ENCODE measurements around the gene WDR82. TPM values are rescaled to one million over a fixed set of nuclear protein-coding genes. Genes with fewer than 3 reads are reported as not detected.

Gene WDR82
- total and polyA plus RNA-seq, 2 experiments from 2014 or later, result 24.8 to 52.1 TPM

DNA sequence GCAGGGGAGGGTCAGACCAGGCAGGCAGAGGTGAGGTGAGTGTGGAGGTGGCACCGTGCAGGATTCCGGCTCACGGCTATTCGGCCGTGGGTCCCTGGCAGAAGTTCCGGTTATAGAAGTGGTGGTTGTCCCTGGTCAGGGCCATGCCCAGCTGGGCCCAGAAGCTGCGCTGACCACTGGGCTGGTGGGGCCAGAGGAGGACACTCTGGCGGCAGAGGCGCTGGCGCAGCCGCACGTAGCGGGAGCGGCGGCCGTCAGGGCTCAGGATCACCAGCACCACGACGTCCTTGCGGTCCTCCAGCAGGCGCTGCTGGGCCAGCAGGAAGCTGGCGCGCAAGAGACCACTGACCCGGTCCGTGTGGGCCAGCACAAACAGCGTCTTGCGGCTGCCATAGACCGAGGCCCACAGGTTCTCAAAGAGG lies 57.3 kb downstream of the WDR82 start:
- Histone ChIP-seq H3K4me2 (no peak overlapping the region), H3K4me1 (ENCODE audit: insufficient read depth) (peaks cover 17% of the 10 kb centered on the region), H3K79me2 (no peaks in the 10 kb centered on the region), H3K9me2 (replicated peaks; ENCODE audit: insufficient read depth) (no peaks in the 10 kb centered on the region), H3K27me3 (no peaks in the 10 kb centered on the region), H3K9me3 (ENCODE audit: low read depth) (no peaks in the 10 kb centered on the region), H3K36me3 (replicated peaks; ENCODE audit: insufficient read depth, low read depth) (no peaks in the 10 kb centered on the region), H3K4me3 (no peak overlapping the region), H3K27ac (no peak overlapping the region), H4K20me1 (ENCODE audit: insufficient read depth, poor library complexity, severe bottlenecking) (no peaks in the 10 kb centered on the region), H2AFZ (no peak overlapping the region)
- DNase-seq (ENCODE audit: low spot score), result no peak
- 94% methylated on average over 27 of the region's 27 CpGs for WGBS (ENCODE audit: low lambda C conversion rate, missing lambda C conversion rate)
- TF ChIP-seq, protein P1, sequence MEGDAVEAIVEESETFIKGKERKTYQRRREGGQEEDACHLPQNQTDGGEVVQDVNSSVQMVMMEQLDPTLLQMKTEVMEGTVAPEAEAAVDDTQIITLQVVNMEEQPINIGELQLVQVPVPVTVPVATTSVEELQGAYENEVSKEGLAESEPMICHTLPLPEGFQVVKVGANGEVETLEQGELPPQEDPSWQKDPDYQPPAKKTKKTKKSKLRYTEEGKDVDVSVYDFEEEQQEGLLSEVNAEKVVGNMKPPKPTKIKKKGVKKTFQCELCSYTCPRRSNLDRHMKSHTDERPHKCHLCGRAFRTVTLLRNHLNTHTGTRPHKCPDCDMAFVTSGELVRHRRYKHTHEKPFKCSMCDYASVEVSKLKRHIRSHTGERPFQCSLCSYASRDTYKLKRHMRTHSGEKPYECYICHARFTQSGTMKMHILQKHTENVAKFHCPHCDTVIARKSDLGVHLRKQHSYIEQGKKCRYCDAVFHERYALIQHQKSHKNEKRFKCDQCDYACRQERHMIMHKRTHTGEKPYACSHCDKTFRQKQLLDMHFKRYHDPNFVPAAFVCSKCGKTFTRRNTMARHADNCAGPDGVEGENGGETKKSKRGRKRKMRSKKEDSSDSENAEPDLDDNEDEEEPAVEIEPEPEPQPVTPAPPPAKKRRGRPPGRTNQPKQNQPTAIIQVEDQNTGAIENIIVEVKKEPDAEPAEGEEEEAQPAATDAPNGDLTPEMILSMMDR (IDR thresholded peaks at IDR 0.05; ENCODE audit: poor library complexity), result no peak
- no peak for TF ChIP-seq EZH2 (IDR thresholded peaks at IDR 0.05; ENCODE audit: borderline replicate concordance)
- no peak for TF ChIP-seq EZH2phosphoT487 (IDR thresholded peaks at IDR 0.05; ENCODE audit: low read depth, severe bottlenecking, unreplicated experiment)

DNA sequence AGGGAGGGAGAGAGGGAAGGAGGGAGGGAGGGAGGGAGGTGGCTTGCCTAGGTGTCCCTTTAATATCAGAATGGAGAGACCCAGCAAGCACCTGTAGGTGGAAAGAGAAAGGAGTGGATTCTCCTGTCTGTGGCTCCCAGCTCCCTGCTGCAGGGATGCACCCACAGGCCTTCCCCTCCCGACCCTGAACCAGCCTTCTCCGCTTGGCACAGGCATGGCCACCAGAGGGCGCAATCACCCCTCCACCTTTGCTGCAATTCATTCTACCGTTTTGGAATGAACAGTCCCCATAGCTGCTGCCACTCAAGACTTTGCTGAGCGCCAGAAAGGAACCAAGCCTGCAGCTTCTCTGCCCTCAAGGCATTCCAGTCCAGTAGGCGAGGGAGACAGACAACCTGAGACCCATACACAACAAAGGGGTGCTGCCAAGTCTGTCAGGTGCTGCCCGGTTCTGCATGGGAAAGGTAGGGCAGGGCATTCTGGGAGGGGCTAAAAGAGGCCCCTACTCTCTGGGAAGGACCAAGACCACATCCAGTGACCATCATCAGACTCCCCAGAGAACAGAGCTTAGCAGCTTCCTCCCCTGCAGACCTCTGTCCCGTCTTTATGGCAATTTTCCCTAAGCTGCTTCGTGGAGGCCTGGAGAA lies 57.9 kb downstream of the WDR82 start:
- H3K79me2 ChIP-seq, result no peaks in the 10 kb centered on the region
- H3K9me3 ChIP-seq (ENCODE audit: low read depth), result no peaks in the 10 kb centered on the region
- H3K36me3 ChIP-seq (replicated peaks; ENCODE audit: insufficient read depth, low read depth), result no peaks in the 10 kb centered on the region
- peaks cover 17% of the 10 kb centered on the region for H3K4me1 ChIP-seq (ENCODE audit: insufficient read depth)
- H3K9me2 ChIP-seq (replicated peaks; ENCODE audit: insufficient read depth), result no peaks in the 10 kb centered on the region
- DNase-seq (ENCODE audit: low spot score), result peak; percentile 88
- H2AFZ ChIP-seq, result no peak overlapping the region
- WGBS (ENCODE audit: low lambda C conversion rate, missing lambda C conversion rate), result 28% methylated on average over 9 of the region's 9 CpGs
- TF ChIP-seq, protein P1 (IDR thresholded peaks at IDR 0.05; ENCODE audit: poor library complexity), result peak; percentile 92
- TF ChIP-seq EZH2 (IDR thresholded peaks at IDR 0.05; ENCODE audit: borderline replicate concordance) (no peak), EZH2phosphoT487 (IDR thresholded peaks at IDR 0.05; ENCODE audit: low read depth, severe bottlenecking, unreplicated experiment) (no peak)
- H3K27me3 ChIP-seq, result no peaks in the 10 kb centered on the region
- no peak overlapping the region for H3K4me2 ChIP-seq
- no peaks in the 10 kb centered on the region for H4K20me1 ChIP-seq (ENCODE audit: insufficient read depth, poor library complexity, severe bottlenecking)
- H3K27ac ChIP-seq, result no peak overlapping the region
- H3K4me3 ChIP-seq, result no peak overlapping the region

- H3K27ac ChIP-seq, result peak overlapping the region; percentile 27
- H2AFZ ChIP-seq, result no peak overlapping the region
- no peak for DNase-seq (ENCODE audit: low spot score)
- H3K79me2 ChIP-seq, result no peaks in the 10 kb centered on the region
- no peak overlapping the region for H3K4me3 ChIP-seq
- no peaks in the 10 kb centered on the region for H3K9me2 ChIP-seq (replicated peaks; ENCODE audit: insufficient read depth)
- no peaks in the 10 kb centered on the region for H3K36me3 ChIP-seq (replicated peaks; ENCODE audit: insufficient read depth, low read depth)
- no peaks in the 10 kb centered on the region for H3K9me3 ChIP-seq (ENCODE audit: low read depth)
- no peaks in the 10 kb centered on the region for H4K20me1 ChIP-seq (ENCODE audit: insufficient read depth, poor library complexity, severe bottlenecking)
- no peaks in the 10 kb centered on the region for H3K27me3 ChIP-seq
- H3K4me2 ChIP-seq, result no peak overlapping the region
- WGBS (ENCODE audit: low lambda C conversion rate, missing lambda C conversion rate), result 47% methylated on average over 6 of the region's 6 CpGs
- TF ChIP-seq EZH2 (IDR thresholded peaks at IDR 0.05; ENCODE audit: borderline replicate concordance) (no peak), EZH2phosphoT487 (IDR thresholded peaks at IDR 0.05; ENCODE audit: low read depth, severe bottlenecking, unreplicated experiment) (no peak)
- TF ChIP-seq, protein P1 (IDR thresholded peaks at IDR 0.05; ENCODE audit: poor library complexity), result no peak
- H3K4me1 ChIP-seq (ENCODE audit: insufficient read depth), result peaks cover 17% of the 10 kb centered on the region
These were observed 59.4 kb downstream of the WDR82 start for GRCh38 chr3:52218937-52219650.
